OCI-LY3 (cell line): ENCODE data around the gene RAB43.
"Not testable (repeated sequence)": the region's sequence is repeated elsewhere in the genome, so short reads cannot be mapped to it uniquely, and the experiment has no call there.

Experiments
- EZH2phosphoT487 ChIP-seq: fragments of 200-600 bp; shearing (Covaris generic); IDR thresholded peaks from 2 replicates; pipeline ENCODE4 v1.6.1; 2018; ENCODE audit warnings: antibody characterized with exemption, mixed run types, low read depth
- TF ChIP-seq, protein P1 (sequence below): fragments of 200-600, 300-600 bp; sonication (generic); IDR thresholded peaks from 2 replicates; pipeline ENCODE4 v1.5.1; 2014; ENCODE audit warnings: antibody characterized with exemption, low read length, low read depth

DNA sequence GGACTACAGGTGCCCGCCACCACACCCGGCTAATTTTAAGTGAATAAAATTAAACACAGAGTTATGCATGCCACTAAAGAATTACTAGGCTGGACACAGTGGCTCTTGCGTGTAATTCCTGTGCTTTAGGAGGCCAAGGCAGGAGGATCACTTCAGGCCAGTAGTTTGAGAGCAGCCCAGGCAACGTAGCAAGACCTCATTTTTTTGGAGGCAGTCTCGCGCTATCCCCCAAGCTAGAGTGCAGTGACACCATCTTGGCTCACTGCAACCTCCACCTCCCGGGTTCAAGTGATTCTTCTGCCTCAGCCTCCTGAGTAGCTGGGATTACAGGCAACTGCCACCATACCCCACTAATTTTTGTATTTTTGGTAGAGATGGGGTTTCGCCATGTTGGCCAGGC lies 44.0 kb upstream of the RAB43 start:
- TF ChIP-seq, protein P1, sequence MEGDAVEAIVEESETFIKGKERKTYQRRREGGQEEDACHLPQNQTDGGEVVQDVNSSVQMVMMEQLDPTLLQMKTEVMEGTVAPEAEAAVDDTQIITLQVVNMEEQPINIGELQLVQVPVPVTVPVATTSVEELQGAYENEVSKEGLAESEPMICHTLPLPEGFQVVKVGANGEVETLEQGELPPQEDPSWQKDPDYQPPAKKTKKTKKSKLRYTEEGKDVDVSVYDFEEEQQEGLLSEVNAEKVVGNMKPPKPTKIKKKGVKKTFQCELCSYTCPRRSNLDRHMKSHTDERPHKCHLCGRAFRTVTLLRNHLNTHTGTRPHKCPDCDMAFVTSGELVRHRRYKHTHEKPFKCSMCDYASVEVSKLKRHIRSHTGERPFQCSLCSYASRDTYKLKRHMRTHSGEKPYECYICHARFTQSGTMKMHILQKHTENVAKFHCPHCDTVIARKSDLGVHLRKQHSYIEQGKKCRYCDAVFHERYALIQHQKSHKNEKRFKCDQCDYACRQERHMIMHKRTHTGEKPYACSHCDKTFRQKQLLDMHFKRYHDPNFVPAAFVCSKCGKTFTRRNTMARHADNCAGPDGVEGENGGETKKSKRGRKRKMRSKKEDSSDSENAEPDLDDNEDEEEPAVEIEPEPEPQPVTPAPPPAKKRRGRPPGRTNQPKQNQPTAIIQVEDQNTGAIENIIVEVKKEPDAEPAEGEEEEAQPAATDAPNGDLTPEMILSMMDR: not testable (repeated sequence)
- TF ChIP-seq EZH2phosphoT487: not testable (repeated sequence)
